GM18507 (cell line): ENCODE results near the gene BANF1.

Experiments used
- DNase-seq: peaks from one replicate; pipeline ENCODE4 v3.0.0; 2011; ENCODE audit warnings: low read depth; ENCODE audit not compliant: insufficient read length; ENCODE audit errors: extremely low spot score
- FAIRE-seq: peaks from 2 replicates; lab custom pipeline; 2011; peaks lifted over from hg19 to GRCh38; lab: Jason Lieb, UNC

Gene BANF1

DNA sequence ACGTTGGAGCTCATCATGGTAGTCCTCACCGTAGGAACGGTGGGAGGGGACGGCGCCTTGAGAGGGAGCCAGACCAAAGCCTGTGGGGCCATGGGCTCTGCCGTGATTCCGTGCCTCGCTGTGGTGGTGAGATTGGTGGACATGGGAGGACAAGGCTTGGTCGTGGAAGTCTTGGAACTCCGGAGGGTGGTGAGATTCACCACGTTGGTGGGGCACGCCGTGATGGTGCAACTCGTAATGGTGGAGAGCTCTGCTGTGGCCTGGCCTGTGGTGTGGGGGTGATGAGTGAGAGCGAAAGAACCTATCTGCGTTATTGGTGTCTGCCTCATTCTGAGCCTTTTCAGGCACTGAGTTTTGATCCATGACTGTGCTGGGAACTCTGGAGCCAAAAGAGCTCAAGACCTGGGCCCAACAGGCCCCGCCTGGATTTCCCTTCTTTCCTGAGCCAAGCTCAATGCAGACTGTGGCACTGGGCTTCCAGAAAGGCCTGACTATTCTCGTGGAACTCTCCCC is 23.8 kb downstream of the BANF1 start, which contains the start of gene CATSPER1:
CATSPER1 (minus strand) TSS at position 463 of the 513 bp plus-strand sequence; CDS start at position 363, 100 bp downstream.
- DNase-seq (no peak), FAIRE-seq (no peak)

DNA sequence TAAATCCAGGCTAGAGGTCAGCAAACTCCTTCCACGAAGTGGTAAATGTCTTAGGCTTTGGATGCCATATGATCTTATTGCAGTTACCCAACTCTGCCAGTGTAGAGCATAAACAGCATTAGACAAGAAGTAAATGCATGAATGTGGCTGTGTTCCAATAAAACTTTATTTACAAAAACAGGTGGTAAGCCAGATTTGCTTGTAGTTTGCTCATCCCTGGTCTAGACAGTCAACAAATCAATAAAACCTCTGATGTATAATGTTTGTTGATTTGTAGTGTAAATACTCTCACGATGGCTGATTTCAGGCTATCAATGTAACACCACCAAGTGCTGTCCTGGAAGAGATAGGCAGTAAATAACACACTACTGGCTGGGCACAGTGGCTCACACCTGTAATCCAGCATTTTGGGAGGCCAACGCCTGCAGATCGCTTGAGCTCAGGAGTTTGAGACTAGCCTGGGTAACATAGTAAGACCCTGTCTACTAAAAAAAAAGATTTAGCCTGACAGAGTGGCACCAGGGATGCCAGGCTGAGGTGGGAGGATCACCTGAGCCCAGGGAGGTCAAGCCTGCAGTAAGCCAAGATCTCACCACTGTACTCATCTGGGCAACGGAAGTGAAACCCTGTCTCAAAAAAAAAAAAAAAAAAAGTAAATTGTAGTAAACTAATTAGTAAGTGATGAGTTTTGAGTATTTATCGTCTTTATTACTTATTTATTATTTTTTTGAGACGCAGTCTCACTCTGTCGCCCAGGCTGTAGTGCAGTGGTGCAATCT is 30.8 kb downstream of the BANF1 start:
- DNase-seq (no peak), FAIRE-seq (no peak)

DNA sequence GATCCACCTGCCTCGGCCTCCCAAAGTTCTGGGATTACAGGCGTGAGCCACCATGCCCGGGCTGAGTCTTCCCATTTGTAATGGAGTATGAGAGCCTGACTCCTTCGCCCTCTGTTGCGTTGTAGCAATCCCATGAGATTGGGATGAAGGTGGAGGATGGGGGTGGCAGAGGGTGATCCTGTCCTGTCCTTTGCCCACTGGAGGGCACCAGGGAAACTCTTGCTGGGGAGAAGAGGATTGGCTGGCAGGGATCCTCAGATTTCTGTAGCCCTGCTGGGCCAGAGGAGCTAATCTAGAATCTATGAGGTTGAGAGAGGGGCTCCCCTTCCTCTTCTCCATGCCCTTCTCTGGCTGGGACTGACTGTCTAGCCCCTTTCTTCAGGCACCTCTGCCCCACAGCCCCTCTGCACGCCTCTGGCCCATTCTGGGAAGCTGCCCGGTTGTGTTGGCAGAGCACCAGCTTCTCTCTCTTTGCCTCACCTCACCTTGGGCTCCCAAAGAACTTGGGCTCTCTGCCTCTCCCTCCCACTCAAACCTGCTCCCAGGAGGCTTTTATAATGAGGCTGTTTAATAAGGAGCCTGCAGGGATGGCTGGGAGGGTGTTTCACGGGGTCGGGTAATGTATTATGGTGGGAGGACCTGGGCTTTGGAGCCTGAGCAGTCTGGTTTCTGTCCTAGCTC is 33.5 kb downstream of the BANF1 start:
- FAIRE-seq: no peak

DNA sequence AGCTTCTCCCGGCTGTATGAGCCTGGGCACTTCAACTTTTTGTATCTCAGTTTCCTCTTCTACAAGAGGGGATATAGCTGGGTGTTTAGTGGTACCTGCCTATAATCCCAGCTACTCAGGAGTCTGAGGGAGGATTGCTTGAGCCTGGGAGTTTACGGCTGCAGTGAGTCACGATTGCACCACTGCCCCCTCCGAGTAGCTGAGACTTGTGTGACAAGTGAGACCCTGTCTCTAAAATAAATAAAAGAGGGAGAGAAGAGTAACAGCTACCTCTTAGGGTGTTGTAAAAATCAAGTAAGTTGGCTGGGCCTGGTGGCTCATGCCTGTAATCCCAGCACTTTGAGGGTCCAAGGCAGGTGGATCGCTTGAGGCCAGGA is 34.0 kb downstream of the BANF1 start:
- FAIRE-seq: no peak
- DNase-seq: no peak

More for the DNA sequence above, 33.5 kb downstream of the BANF1 start:
- DNase-seq: no peak

DNA sequence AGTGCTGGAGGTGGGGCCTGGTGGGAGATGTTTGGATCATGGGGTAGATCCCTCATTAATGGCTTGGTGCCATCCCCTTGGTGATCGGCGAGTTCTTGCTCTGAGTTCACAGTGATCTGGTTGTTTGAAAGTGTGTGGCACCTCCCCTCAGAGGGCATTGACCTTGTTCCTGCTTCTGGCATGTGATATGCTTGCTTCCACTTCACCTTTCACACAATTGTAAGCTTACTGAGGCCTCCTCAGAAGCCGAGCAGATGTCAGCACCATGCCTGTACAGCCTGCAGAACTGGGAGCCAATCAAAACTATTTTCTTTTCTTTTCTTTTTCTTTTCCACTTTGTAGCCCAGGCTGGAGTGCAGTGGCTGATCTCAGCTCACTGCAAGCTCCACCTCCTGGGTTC is 35.0 kb downstream of the BANF1 start:
- no peak for DNase-seq
- FAIRE-seq: no peak

DNA sequence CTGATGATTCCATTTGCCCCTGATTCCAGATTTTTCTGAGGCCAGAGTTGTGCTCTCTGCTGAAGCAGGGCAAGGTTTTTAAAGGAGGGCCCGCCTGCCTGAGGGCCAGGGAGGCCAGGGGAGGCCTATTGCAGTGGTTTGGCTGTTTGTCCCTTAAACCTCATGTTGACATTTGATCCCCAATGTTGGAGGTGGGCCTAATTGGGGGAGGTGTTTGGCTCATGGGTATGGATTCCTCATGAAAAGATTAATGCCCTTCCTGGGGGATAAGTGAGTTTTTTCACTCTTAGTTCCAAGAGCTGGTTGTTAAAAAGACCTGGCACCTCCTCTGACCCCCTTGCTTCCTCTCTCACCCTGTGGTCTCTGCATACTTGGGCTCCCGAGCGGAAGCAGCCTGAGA is 37.5 kb downstream of the BANF1 start:
- no peak for FAIRE-seq
- DNase-seq: no peak

DNA sequence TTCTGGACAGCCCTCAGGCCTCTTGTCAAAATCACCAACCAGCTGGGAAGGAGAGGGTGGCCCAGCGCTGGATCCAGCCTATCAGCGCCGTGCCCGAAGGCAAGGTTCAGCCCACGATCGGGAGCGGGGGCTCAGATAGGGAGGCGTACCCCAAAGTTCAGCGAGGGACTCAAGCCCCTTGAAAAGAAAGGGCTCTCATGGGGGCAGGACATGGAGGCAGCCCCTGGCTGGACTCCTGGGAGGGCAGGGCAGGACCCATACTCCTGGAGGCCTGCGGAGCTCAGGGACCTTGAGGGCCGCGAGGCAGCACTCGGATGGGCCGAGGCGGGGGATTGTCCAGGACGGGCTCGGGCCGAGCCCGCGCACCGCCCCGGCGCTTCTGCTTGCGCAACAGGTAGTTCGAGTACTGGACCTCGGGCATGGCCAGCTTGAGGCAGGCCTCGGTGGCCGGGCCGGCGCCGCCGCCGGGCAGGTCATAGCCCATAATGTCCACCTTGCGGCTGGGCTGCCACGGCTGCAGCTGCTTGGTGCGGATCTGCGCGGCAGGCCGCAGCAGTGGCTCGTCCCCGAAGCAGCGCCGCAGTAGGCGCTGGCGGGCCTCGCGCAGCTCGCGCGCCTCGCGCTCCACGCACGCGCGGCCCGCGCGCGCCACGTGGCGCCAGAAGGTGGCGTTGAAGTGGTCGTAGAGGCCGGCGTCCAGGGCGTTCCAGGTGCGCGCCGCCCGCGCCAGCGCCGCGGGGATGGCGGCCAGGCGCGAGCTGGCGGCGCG is 40.1 kb downstream of the BANF1 start:
- no peak for DNase-seq

DNA sequence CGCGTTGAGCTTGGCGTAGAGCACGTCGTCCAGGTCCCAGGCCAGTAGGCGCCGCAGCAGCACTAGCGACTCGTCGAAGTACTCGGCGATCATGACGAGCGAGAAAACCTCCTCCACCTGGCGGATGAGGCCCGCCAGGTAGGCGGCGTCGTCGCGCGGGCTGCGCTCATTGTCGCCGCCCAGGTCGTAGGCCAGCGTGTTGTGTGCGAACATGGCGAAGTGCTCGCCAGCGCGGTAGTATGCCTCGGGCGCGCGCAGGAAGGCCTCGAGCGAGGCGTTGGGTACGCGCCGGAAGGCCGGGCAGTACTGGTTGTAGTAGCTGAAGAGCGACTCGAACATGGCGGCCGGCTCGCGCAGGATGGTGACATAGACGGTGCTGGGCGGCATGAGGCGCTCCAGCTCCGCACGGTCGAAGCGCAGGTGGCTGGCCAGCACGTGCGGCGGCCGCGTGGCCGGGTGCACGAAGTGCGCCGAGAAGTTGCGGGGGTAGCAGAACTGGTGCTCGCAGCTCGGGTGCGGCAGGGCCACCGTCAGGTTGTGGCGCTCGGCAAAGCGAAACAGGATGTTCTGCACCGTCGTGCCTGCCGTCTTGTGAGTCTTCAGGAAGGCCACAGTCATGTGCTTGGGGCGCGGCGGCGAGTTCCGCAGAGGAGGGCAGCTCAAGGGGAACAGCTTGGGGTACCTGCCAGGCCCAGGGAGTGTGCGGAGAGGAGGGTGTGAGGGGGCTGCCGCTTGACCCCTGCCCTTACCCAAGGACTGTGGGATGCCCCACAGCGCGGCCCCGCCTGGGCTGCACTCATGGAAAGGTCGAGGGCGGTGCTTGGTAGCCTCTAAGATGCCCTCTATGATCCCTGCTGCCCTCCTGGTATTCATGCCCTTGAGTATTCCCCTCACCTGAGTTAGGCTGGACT is 40.9 kb downstream of the BANF1 start:
- DNase-seq: no peak
- no peak for FAIRE-seq

More for the DNA sequence above, 40.1 kb downstream of the BANF1 start:
- FAIRE-seq: no peak

DNA sequence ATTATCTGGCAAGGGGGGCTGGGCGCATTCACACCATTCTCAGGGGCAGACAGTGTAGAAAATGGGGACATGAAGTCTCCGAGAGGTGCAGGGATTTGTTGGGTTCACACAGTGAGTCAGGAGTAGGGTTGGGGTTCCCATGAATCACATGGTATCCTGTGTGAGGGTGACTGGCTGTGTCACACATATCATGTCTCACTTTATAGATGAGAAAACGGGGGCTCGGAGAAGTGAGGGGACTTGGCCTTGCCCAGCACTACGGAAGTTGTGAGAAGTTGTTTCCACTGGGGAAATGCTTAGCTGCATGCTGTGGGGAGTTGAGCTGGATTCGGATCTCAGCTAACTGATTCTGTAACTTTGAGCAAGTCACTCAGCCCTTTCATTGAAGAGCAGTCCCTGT is 42.5 kb downstream of the BANF1 start:
- FAIRE-seq: no peak
- DNase-seq: no peak

DNA sequence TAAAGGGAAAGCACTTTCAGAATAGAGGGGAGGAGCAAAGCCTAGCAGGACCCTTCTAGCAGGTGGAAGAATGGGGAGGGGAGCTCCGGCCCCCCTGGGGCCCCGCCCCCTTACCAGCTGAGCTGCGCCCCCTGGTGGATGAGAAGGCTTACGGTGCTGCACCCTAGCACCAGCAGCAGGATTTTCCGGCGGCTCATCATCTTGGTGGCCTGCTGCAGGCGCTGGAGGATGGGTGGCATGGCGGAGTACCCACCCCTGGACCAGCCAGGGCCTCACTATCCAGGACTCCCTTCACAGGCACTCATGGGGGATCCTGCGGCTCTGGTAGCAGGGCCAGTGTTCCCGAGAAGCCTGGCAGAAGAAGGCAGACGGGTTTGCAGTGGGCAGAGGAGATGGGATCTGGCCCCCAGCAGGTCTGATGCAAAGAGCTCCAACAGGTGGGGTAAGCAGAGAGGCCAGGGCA is 42.9 kb downstream of the BANF1 start:
- FAIRE-seq (peak; percentile 73), DNase-seq (peak; percentile 62)

DNA sequence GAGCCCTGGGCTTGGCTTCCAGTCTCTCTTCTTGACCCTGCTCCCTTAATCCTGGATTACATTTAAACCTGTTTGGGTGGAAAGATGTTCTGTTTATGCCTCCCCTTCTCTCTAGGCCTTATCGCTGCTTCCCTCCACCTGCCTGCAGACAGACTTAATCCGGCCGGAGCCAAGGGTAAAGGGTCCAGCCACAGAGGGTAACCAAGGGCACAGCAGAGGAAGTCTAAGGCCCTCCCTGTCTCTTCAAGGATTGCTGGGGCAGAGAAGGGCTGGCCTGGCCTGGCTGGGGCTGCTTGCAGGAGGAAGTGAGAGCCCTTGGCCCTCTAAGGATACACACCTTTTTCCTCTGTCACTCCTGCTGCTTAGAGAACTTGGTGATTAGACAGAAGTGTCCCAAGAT is 44.6 kb downstream of the BANF1 start:
- no peak for DNase-seq
- no peak for FAIRE-seq

DNA sequence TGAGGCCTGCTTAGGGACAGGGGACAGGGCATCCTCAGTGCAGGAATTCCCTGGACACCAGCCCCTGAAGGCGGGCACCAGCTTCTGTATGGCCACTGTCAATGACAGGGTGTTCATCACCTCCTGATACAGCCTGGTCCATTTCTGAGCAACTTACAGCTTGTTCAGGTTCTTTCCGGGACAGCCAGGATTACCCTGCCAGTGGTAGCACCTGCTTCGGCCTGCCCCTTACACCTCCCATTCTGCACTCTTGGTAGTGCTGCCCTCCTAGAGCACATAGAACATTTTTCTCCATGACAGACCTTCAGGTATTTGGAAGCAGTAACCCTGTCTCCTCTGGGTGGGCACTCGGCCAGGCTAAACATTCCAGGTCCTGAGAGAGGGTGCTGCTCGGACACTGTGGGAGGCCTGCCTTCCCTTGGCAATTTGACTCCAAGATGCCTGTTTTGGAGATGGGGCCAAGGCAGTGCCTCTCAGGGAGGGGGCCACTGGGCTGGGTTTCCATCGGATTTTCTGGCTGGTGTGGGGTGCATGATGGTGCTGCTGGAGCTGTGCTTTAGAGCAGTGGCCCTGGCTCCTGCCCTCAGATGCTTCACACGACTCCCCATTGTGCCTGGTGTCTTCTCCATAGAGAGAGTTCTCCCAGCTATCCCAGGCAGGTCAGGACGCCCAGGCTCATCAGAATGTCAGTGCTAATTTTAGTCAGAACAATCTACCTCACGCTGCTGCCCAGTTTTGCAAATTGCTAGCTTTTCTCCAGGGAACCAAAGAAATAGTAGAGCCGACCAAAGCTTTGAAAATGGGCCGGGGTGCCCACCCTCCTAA is 45.5 kb downstream of the BANF1 start:
- DNase-seq (no peak), FAIRE-seq (no peak)

DNA sequence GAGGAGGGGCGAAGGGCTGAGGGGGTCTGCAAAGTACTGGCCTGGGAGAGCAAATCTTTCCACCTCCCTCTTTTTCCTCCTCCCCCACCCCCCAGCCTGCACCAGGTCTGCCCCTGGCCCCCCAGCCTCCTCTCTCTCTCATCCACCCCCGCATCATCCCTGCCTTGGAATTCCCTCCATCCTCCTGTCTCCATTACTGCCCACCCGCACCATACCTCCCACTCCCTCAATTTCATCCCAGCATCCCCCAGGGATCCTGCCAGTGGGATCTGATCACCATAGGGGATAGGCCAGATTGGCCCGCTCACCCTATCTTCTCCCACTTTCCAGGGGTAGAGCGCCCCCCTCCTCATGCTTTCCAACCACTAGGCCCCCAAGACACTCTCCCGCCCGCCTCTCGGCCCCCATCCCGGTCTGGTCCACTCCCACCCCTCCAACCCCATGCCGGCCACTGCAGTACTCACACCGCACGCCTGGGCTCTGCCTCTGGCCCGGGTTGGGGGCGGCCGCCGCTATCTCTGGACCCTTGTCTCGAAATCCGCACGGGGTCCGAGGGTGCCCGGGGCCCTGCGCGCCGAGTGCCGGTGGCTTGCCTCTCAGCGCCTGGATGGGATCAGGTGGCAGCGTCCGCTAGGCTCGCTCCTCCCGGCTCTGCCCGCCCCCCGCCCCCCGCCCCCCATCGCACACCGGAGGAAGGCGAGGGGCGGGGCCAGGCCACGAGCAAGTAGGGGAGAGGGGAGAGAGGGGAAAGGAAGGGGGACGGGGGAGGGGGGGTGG is 46.4 kb downstream of the BANF1 start, which contains the start of gene GAL3ST3:
GAL3ST3 (minus strand) TSS at position 615 of the 777 bp plus-strand sequence. CDS start 3,746 bp downstream, outside the sequence.
- DNase-seq: no peak
- no peak for FAIRE-seq

DNA sequence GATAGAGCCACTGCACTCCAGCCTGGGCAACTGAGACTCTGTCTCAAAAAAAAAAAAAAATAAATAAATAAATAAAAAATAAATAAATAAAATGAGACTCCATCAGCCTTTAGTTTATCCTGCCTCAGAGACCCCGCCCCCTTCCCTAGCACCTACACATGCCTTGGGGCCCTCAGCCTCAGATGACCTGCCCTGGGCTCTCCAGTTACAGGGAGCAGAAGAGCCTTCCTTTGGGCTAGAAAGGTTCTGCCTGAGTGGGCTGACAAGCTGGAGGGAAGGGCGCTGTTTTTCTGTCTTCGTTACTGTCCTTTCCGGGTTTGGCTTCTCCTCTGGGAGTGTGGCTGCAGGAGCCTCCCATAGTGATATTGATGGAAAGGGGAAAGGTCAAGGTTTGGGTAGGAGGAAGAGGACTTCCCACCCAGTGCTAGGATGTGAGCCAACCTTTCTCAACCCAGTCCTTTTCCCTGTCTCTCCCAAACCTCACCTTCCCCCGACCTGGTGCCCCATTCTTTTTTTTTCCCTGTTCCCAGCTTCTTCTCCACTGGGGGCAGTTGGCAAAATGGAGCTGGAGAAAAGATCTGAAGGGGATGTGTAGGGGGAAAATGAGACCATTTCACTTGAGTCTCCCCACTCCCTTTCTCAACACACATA is 48.4 kb downstream of the BANF1 start:
- DNase-seq (no peak), FAIRE-seq (no peak)

DNA sequence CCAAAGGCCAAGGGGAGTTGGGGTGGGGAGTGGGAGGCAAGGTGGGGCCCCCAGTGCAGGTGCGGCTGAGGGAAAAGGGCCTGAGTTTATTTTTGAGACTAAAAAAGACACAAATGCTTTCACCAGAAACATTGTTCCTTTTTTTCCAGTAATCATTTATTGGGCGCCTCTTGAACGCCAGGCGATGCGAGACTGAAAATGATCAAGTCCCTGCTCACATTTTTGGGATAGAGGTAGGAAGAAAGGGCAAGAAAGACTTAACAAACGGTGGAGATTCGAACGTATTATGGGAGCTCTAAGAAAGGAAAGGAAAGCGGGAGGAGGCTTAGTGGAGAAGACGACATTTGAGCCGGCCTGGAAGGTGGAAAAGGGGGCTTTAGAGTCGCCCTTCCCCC is 49.1 kb downstream of the BANF1 start:
- FAIRE-seq (no peak), DNase-seq (no peak)

DNA sequence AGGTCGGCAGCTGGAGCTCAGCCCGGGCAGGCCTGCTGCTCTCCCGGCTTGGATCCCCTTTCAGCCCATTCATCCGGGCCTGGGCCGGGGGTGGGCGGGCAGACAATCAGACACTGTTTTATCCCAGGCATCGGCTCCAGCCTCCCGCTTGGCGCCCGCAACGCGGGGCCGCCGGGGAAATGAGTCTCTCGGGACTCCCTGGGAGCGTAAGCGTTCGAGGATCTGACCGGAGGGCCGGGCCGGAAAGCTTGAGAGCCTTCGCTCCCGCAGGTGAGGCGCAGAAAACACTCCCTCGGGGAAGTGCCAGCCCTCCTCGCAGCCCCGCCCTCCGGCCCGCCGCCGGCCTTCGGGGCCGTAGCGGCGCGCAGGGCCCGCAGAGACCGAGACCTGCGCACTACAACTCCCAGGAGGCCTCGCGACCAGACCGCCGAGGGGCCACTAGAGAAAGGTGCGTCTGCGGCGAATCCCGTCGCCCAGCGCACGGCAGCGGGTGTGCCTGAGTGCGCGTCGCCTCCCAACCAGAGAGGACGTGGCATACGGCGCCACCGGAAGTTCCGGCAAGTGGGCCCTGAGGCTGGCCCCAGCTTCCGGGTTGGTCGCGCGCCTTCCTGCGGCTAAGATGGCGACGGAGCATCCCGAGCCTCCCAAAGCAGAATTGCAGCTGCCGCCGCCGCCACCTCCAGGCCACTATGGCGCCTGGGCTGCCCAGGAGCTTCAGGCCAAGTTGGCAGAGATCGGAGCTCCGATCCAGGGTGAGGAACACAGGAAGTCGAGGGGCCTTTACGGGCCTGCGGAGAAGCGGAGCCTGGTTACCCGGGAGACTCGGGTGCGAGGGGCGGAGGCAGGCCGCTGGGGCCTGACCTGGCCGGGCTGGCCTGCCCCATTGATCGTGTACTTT is 49.7 kb downstream of the BANF1 start, which contains the start of gene SF3B2:
SF3B2 (plus strand) TSS at position 599 of the 898 bp plus-strand sequence; CDS start at position 620, 21 bp downstream.
- FAIRE-seq (peak; percentile 98), DNase-seq (peak; percentile 96)
